GM18520 (cell line): ENCODE data around the gene MYO5C.

Experiments used
- ATAC-seq: cut with Tn5 transposase; IDR thresholded peaks from one replicate; pipeline ENCODE4 v1.9.1; 2021; ENCODE audit not compliant: unreplicated experiment

Gene MYO5C

DNA sequence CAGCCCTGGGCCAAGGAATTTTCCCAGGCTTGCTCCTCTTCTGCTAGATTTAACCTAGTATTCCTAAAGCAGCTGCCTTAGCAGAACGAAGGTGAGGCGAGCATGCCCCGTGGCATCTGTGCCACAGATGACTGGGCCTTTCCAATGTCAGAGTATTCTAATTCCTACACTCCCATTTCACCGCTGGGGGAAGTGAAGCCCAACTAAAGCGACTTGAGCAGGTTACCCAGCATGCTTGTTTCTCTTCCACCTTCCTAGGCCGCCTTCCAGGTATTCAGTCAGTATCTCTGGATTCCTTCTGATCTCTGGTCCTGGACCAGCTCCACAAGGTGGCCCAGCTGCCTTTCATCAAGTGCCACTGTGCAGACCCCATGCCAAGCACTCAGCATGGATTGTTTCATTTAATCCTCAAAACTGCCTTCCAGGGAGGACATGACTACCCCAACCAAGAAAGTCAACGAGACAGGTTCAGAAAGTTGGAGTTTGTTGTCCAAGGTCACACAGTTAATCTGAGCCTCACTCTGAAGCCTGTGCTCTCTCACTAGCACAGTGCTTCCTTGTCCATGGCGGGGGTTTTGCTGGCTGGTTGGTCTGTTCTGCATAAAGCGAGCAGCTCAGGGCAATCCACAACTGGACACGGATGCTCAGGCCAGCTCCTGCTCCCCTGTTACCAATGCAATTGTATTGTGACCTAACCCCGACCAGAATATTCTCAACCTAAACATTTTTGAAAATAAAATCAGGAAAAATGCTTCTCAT is 15.1 kb downstream of the MYO5C start:
- no peak for ATAC-seq

DNA sequence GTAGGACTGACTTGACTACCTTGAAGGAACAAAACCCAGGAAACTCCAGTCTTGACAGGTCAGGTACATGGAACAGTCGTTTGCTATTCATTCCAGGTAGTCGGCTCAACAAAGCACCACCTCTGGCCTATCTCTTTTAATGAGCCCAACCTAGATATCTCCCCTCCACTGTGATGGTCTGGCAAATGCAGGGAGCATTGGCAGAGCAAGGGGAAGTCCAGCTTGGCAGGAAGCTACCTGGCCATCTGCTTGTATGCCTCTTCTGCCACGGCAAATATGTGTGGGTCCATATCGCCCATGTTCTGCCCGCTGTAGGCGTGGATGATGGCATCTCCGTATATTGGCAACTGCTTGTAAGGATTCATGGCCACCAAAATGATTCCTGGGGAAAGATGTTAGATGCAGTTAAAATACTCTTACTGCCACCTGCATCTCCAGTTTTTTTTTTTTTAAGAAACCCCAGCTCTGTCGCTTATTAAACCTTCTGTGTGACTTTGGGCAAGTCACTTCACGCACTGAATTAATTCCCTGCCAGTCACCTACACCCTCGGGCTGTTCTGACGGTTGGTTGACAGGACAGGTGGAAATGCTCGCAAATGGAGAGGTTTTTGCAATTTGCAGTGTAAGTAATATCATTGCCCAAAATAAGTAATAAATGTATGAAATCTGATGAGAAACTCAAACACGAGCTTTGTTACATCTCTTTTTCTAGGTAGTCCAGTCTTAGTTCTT is 16.8 kb downstream of the MYO5C start:
- no peak for ATAC-seq

DNA sequence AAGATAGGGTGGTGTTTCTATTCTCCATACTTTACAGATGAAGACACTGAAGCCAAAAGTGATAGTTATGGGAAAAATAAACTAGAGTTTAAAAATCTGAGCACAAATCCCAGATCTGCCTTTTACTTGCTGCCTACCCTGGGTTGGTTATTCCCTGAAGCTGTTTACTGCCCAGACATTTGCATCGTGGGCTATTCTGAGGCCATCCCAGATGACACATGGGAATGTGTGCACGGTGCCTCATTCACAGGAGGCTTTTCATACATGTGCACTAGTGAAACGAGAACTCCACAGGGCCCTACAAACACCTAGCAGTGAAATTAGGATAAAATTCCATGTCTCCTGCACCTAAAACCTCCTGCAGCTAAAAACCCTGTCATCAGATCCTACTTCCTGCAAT is 17.5 kb downstream of the MYO5C start:
- ATAC-seq = no peak

DNA sequence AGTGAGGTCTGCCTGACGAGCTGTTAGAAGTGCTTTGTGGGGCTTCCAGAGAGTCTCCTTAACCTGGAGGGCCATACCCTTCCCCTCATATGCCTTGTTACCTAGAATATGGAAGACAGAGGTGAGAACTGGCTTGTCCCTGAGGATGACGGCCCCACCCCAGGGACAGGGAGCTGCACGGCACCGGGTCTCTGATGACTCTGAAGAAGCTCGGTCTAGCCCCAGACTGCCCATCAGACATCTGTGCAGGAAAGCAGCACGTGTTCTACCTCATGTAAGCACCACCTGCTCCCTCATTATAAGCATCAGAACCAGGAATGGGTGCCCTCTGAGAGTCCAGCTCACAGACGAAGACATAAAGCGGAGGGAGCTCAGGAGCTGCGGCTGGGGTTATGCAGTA is 18.0 kb downstream of the MYO5C start:
- no peak for ATAC-seq

DNA sequence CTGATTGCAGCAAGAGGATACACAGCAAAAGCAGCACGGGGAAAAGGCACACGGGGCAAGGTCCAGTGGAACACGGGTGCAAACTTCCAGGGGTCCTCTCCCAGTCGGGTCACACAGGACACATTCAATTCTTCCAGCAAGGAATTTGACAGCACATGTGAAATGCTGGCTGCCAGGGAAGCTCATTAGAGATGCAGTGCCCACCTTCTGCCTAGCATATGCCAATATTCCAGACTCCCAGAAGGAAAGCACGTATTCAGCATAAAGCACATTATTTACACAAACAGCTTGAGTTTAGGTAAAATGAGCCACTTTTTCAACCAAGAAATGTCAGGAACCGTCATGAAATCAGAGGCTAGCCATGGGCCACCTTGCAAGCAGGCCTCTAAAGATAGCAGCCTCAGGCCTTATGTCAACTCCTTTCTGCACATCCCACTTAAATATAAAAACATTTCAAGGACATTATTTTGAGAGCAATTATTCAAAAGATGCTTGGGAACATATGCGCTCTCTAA is 19.3 kb downstream of the MYO5C start:
- ATAC-seq = no peak

DNA sequence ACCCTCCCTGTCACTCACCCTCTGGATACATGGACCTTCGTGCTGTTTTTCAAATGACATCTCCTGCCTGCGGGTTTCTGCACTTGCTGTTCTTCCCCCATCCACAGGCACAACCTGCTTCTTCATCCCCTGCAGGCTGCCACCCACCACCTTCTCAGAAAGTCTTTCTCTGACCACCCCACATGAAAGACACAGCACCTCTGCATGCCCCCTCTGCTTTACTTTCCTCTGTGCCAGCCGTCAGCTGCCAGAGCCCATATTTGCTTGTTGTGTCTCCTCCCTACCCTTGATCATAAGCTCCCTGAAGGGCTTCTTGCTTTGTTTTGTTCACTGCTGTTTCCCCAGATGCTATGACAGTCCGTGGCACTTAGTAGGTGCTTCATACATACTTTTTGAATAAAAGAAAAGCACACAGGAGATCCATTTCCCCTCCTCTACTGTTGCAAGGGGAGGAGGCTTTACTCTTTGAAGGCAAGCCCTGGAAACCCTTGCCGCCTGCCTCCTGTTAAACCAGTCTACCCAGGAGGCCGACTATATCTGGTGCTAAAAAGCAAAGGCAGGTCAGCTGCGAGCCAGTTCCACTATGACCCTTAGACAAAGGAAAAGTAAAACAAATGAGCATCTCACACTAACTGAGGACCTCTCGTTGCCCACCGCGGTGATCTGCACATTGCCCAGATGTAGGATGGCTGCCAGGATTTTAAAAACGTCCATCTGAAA is 31.9 kb downstream of the MYO5C start:
- ATAC-seq = no peak

DNA sequence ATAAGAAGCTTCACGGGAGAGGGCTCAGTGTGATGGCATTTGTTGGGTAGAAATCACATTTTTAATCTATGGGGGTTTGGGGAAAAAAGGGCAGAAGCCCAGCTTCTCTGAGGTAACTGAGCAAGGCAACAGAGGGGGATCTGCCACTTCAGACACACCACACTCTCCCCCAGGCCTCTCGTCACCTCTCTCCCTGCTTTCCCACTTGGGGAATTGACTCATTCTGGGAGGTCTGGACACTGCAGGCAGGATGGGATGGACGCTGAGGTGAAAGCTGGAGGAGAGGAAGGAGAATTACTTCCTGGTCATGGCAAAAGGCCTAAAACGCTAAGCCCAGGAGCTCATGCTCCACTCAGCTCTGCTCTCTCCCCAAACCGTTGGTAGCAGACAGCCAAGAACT is 33.2 kb downstream of the MYO5C start:
- no peak for ATAC-seq

DNA sequence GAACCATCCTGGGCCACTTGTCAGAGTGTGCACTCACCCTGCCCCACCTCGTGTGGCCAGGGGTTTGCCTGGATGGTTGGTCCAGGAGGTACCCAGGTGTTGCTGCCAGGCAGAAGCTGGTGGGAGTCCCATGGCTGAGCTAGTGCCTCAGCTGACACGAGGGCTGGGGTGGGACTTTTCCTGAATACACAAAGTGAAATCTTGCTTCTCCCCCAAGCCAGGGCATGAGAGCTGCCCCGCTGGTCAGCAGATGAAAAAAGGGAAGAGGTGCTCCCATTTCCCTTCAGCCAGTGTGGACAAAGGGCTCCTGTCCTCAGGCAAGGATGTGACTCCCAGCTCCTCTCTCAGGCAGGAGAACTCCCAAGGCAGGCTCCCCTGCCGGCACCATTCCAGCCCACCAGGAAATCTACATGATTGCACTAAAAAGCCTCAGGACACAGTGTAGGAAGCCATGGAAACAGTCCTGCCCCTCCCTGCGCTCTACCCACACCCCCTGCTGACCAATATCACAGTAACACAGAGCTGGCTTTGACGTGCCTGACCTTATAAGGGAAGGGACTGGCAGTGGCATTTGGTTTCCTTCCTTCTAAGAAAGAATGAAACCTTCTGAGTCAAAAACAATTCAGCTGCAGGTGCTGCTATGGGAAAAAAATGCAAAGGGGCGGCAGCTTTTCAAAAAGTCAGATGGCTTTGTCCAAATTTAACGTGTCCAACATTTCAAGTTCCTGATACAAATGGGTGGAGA is 33.9 kb downstream of the MYO5C start:
- peak; percentile 97 for ATAC-seq

DNA sequence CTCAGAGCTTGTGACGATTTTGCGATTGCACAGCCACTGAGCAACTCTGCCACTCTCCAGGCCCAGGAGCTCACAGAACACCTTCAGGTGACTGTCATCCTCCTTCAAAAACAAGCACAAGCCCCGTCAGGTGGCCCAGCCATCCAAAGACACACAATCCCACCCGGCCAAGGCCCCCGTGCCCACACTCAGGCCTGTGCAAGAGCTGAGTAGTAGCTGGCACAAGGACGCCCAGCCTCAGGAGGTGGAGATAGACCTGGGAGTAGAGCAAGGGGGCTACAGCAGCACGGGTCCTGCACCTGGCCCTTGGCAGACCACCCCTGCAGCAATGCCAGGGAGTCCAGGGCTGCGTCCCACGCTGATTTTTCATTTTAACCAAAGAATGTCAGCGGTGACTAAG is 34.6 kb downstream of the MYO5C start:
- ATAC-seq = no peak

DNA sequence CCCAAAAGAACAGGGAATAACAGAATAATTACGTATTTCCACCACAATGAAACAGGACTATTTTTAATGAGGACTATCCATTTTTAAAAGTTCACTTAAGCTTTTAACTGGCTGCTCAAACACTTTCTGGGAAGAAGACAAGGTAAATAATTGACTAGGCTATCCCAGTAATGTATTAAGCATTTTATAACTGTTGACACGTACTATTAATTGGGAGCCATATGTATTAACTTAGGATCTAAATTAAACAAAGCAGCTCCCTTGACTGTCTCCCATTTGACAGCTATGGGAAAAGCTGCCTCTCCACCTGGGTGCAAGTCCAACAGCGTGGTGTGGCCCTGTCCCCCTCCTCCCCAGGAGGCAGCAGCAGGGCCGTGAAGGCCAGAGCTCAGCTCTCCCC is 36.1 kb downstream of the MYO5C start:
- no peak for ATAC-seq

DNA sequence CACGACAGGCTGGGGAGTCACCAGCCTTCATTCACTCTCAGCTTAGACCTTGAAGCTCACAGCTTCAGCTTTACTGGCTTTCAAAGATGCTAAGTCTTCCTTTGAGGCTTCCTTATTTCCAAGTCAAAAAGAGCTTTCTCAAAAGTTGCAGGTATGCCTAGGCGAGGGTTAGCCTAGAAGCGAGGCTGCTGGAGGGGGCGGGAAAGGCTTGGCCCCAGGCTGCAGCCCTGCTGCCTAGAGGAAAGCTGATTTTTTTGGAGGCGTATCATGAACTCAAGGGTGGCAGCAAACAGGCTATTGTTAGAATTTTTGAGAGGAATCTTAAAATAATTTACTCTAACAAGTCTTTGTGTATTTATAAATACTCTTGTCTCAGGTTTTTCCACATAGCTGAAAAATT is 37.1 kb downstream of the MYO5C start:
- ATAC-seq = no peak

DNA sequence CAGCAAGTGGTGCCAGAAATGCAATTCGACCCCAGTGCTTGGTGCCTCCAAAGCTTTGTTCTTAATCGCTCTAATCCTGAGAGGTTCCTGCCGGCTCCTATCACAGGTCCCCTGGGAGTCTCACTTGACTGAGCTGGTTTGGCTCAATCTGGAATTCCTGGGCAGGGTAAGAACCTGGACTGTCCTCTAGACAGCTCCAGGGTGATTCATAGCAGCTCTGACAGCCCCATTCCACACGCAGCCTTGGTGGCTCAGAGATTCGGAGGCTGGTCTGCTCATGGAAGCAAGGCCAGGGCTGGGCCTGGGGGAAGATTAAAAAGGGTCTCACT is 37.9 kb downstream of the MYO5C start:
- ATAC-seq = no peak

DNA sequence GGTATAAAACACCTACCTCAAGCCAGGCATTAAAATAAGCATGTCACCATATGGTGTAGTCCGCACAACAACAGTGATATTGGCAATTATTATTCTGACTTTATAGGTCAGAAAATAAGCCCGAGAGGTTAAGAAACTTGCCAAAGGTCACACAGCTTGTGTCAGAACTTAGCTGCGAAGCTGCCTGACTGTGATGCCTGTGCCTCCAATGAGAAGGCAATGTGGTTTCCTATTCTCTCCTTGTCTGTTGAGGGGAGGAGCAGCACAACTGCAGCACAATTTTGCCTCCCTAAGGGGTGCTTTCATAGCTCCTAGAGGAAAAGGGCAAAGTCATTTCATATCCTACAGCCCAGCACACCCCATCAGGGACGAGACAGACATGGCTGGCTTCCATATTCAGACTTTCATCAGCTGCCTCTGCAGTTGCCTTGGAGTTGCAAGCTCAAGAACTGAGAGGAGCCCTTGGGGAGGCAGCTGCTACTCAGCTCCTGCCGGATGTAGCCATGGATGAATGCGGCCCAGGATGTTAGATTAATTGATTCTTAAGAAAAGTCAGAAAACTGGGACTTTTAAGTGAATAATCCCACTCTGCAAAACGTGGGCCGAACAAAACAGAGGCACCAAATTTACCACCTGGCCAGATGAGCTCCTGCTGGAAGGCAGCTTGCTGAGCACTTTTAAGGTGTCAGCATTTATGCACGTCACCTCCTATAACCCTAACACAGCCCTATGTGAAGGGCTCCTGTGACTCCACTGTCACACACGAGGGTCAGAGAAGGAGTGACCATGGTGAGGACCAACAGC is 38.5 kb downstream of the MYO5C start:
- ATAC-seq = no peak

DNA sequence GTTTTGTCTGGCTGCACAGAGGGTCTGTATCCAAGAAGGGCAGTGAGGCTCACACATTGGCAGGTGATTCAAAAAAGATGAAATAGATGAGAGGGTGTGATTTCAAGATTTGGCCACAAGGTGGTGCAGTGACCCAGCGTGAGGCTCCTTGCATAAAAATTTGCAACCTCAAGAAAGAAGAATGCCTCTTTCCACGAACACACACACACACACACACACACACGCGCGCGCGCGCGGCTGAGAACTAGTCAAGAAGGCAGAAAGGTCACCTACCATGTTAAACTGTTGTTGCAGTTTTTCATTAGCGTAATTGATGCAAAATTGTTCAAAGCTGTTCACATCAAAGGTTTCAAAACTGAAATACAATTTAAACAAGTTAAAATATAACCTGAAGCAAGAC is 39.2 kb downstream of the MYO5C start:
- ATAC-seq = no peak

DNA sequence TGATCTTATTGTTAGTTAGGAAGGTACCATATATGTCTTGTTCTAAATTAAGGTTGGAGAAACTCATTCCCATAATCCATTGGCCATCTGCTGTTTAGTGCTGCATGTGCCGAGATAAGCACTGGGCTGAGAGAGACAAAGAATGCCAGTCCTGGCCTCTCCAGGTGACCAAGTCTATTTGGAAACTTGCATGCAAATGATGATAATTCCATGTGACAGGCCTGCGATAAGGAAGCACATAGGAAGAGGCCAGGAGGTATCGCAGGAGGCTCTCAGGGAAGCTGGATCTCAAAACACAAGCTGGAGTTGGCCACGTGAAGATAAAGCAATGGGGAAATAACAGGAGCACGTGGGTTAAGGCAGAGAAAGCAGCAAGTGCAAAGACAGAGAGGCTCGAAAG is 39.7 kb downstream of the MYO5C start:
- ATAC-seq = no peak

DNA sequence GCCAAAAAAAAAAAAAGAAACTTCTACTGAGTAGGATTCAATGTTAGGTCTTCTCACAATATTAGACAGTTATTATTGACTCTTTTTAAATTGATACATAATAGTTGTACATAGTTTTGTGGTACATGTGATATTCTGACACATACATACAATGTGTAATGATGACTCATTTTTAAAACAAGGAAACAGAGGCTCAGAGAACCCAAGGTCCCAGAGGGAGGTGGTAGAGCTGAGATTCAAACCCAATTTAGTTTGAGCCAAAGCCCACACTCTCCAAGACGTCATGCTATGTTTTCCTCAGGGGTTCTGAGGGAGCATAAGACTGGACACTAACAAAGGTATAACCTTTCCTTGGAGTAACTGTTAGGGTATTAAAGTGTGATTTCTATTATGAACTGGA is 40.6 kb downstream of the MYO5C start:
- no peak for ATAC-seq

DNA sequence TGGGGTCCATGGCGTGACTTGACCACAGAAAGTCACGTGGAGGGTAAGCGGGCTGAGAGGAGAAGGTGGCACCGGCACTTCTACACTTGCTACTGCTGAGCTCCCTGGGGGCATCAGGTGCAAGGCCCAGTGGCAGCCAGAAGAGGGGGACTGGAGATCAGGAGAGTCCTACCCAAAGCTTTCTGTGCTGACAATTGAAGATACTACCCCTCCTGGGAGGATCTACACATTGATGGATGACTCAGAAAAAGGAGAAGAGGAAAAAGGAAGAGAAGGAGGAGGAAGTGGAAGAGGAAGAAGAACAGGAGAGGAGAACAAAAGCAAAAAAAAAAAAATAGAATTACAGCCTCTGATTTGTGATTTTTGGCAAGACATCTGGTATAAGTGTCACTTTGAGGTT is 41.2 kb downstream of the MYO5C start:
- no peak for ATAC-seq

DNA sequence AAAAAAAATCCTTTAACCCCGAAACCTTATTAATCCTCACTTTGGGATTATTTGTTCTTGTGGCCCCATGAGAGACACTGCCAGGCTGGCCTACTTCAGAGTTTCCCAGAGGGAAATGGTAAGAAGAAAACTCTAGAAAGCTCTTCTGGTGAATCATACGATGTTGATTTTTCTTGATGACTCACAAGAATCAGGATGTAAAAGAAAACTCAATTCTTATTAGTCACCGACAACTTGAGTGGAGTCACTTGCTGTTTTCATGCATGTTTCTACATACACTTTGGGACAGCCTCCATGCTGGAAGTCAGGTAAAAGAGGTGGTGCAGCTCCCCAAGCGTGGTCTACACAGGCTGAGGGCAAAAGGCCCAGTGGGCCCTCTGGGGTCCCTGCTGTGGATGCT is 42.8 kb downstream of the MYO5C start:
- ATAC-seq = no peak

DNA sequence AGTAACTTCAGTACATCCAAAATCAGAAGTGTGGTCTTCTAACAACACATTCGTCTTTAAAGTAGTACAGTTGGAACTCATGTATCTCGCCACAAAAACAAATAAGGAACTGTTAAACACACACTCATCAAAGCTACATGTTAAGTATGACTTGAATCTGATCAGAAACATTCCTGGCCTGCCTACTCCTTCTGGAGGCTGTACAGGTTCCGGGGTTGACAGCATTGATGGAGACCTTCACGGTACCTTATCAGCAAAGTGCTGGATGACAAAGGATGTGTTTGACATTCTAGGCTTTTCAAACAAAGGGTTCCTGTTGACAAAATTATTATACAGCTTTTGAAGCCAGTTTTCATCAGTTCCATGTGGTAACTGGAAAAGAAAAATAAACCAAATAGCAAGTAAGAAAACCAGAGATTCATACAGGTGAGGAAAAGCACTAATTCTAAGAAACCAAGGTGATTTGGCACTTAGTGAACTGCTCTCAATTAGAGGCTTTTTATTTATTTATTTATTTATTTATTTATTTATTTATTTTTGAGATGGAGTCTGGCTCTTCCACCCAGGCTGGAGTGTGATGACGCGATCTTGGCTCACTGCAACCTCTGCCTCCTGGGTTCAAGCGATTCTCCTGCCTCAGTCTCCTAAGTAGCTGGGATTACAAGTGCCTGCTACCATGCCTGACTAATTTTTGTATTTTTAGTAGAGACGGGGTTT is 44.3 kb downstream of the MYO5C start:
- ATAC-seq = no peak

DNA sequence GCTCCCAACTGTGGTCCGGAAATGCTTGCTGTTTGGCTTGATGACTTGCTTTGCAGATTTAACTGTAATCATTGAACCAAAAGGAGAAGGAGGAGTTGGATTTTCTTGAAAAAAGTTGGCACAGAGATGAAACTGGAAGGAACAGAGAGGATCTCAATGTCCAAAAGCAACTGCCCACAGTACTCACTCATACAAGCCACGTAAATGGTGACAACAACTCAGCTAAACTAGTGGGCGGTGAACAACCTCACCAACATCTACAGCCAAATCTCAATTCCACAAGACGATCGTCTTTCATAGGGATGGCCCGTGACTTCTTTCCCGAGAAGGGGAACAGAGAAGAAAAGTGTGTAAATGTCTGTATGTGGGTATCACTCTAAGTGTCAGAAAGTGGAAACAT is 48.1 kb downstream of the MYO5C start:
- no peak for ATAC-seq
